AG09309 (cell line): ENCODE measurements around the gene PTPRCAP.

Experiments
- DNase-seq: peaks from one replicate; pipeline ENCODE4 v3.0.0-alpha.2; 2010; ENCODE audit warnings: low read depth
- H3K4me3 ChIP-seq: 2 replicates; pipeline ENCODE4 v1.5.1; 2011; ENCODE audit warnings: mild to moderate bottlenecking, low read depth, low read length, moderate library complexity; ENCODE audit not compliant: control insufficient read depth
- CTCF ChIP-seq: IDR thresholded peaks from 2 replicates; pipeline ENCODE4 v1.5.1; 2011; ENCODE audit warnings: mild to moderate bottlenecking, low read depth, low read length, inconsistent platforms; ENCODE audit not compliant: insufficient read depth, control insufficient read depth; ENCODE audit errors: missing control alignments

The PTPRCAP gene

DNA sequence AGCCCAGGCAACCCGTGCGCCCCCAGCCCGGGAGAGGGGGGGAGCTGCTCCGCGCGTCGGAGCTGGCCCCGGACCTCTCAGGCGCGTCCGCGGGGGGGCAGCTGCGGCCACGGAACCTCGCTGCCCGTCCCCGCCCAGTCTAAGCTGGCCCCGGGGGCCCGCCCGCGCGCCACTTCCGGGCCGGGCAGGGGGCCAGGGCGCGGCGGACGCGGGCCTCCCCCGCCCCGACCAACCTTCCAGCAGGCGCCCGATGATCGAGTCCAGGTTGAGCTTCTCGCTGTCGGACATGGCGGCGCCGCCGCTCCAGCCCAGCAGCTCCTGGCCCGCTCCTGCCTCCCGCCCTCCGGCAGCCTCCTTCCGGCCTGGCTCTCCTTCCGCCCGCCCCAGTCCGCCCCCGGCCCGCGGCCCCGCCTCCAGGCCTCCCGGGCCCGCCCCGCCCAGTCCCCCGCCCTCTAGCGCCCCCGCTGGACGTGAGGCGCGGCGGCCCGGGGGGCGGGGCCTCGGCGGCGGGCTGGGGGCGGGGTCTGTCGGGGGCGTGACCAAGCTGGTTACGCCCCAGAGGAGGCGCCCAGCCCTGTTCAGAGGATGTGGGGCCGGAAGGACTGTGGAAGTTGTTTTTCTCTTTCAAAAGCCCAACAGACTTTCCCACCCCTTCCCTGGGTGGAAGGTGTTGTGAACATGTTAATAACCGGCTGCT is 35.8 kb downstream of the PTPRCAP start, which contains the start of gene PPP1CA:
TSS of gene PPP1CA (minus strand) at position 364 of the 697 bp plus-strand sequence. CDS start at position 288, 76 bp downstream.
- peak; percentile 17 for TF ChIP-seq CTCF
- DNase-seq, result peak; percentile 38
- peak within 1 kb of the TSS; percentile 93 for H3K4me3 ChIP-seq

DNA sequence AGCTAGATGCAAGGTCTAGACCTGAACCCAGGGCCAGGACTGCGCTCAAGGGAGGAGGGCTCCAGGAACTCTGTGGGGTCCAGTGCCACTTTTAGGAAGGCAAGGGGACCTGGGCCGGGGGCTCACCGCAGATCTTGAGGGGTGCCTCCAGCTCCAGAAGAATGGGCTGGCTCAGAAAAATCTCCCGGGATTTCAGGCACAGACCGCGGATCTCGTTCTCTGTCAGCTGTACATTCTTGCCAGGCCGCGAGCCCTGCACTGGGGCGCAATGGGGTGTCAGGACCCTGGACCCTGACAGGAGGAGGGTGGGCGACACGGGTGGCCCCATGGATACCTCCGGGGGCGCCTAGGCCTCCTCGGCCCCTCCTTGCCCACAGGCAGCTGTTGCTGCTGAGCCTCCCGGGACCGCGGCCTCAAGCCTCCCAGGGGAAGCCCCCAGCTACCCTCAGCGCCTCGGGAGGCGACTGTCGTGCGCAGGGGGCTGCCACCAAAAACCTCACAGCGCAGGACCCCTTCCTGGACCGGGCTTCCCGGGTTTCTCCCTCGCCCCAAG is 36.5 kb downstream of the PTPRCAP start:
- no peak for TF ChIP-seq CTCF
- peak overlapping the region; percentile 93 for H3K4me3 ChIP-seq
- DNase-seq, result no peak

DNA sequence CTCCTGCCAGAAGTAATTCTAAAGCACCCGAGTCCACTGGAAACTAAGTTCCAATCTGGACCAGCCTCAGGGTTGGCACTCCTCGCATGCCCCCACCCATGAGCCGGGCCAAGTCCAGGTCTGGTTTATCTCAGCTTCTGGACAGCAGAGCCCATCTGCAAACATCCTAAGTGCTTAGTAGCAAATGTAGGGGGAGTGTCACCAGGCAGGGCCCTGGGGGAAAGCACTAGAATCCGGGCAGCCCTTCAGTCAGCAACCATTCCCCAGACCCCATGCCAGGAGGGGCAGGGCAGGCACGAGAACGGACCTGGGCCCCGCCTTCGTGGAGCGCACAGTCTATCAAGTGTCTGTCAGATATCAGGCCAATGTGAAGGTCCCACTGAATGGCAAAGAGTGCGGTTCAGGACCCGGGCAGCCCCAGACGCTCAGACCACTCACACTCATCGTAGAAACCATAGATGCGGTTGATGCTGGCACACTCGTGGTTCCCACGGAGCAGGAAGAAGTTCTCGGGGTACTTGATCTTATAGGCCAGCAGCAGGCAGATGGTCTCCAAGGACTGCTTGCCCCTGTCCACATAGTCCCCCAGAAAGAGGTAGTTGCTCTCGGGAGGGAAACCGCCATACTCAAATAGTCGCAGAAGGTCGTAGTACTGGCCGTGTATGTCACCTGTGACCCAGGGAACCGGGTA is 37.1 kb downstream of the PTPRCAP start:
- TF ChIP-seq CTCF, result no peak

GRCh38 chr11:67398661-67399563 is 38.6 kb downstream of the PTPRCAP start:
- no peak for TF ChIP-seq CTCF

More for the DNA sequence above, 37.1 kb downstream of the PTPRCAP start:
- no peak for DNase-seq
- peak overlapping the region; percentile 93 for H3K4me3 ChIP-seq

GRCh38 chr11:67397986-67398660 is 39.4 kb downstream of the PTPRCAP start:
- H3K4me3 ChIP-seq, result no peak overlapping the region
- no peak for TF ChIP-seq CTCF
- DNase-seq, result no peak

More at GRCh38 chr11:67398661-67399563, 38.6 kb downstream of the PTPRCAP start:
- no peak overlapping the region for H3K4me3 ChIP-seq
- DNase-seq, result no peak
